GM12878 (cell line): ENCODE data around the gene GPC6. TPM values are rescaled to one million over a fixed set of nuclear protein-coding genes. Genes with fewer than 3 reads are reported as not detected.

ENCODE experiments used
- ATAC-seq: fragments of 200-7000 bp; cut with Tn5 transposase; 3 replicates; pipeline ENCODE4 v1.9.1; 2020; ENCODE audit warnings: mild to moderate bottlenecking, moderate library complexity
- BruUV-seq: library from RNA; stranded (reverse); fragments of 400-500 nt; replicated peaks from 2 replicates; lab custom pipeline; 2021; lab: Mats Ljungman, UMichigan
- CTCF ChIA-PET: fragments of 300-600 bp; sonication (Branson Sonifier 250); formaldehyde crosslinking; extraction: SDS; loops from one replicate; lab custom pipeline; 2021; ENCODE audit warnings: inconsistent platforms; lab: Yijun Ruan, JAX
- POLR2A ChIA-PET: fragments of 350-600 bp; formaldehyde crosslinking; extraction: SDS; loops from one replicate; lab custom pipeline; 2021; ENCODE audit warnings: inconsistent platforms; lab: Charles Lee
- RAD21 ChIA-PET: fragments of 300-600 bp; sonication (Branson Sonifier 250); formaldehyde crosslinking; loops from one replicate; lab custom pipeline; 2023; ENCODE audit warnings: antibody characterized with exemption; ENCODE audit not compliant: unreplicated experiment; lab: Charles Lee
- SMC1A ChIA-PET: fragments of 300-600 bp; sonication (Branson Sonifier 250); formaldehyde crosslinking; loops from one replicate; lab custom pipeline; 2023; ENCODE audit not compliant: unreplicated experiment, uncharacterized antibody; lab: Charles Lee
- DNase-seq: peaks from one replicate; pipeline ENCODE4 v3.0.0-alpha.2; 2011; ENCODE audit warnings: low read depth, low spot score
- FAIRE-seq: peaks from 3 replicates; lab custom pipeline; 2011; peaks lifted over from hg19 to GRCh38; lab: Jason Lieb, UNC
- H2AFZ ChIP-seq: 2 replicates; pipeline ENCODE4 v1.6.0; 2011; ENCODE audit warnings: low read depth, low read length, control low read depth; ENCODE audit not compliant: control insufficient read depth
- H3K27ac ChIP-seq: 2 replicates; pipeline ENCODE4 v1.5.1; 2011; ENCODE audit warnings: control low read depth; ENCODE audit not compliant: control insufficient read depth, insufficient read depth
- H3K27me3 ChIP-seq, 2 experiments: replicated peaks in 1 of 2; 2 replicates each; pipeline versions ENCODE4 v1.6.0 to v1.6.1; 2011; ENCODE audit warnings: low read length in 1 of 2; ENCODE audit not compliant: control insufficient read depth in 2 of 2, insufficient read depth in 2 of 2
- H3K36me3 ChIP-seq, 2 experiments: 2 replicates each; pipeline ENCODE4 v1.5.1; 2011; ENCODE audit warnings: low read length in 1 of 2; ENCODE audit not compliant: control insufficient read depth in 2 of 2, insufficient read depth in 2 of 2
- H3K4me1 ChIP-seq: 2 replicates; pipeline ENCODE4 v1.6.1; 2011; ENCODE audit warnings: mild to moderate bottlenecking, low read length, moderate library complexity, mixed read lengths; ENCODE audit not compliant: control insufficient read depth, insufficient read depth
- H3K4me2 ChIP-seq: 2 replicates; pipeline ENCODE4 v1.6.0; 2011; ENCODE audit warnings: control low read depth; ENCODE audit not compliant: control insufficient read depth, insufficient read depth
- H3K4me3 ChIP-seq: fragments of 200-600 bp; sonication (generic); 2 replicates; pipeline ENCODE4 v1.5.1; 2016
- H3K79me2 ChIP-seq: 2 replicates; pipeline ENCODE4 v1.6.0; 2011; ENCODE audit warnings: low read length; ENCODE audit not compliant: control insufficient read depth, insufficient read depth
- H3K9ac ChIP-seq: 2 replicates; pipeline ENCODE4 v1.8.0; 2011; ENCODE audit warnings: low read length, control low read depth, mixed read lengths; ENCODE audit not compliant: control insufficient read depth, insufficient read depth
- H3K9me3 ChIP-seq: replicated peaks from 3 replicates; pipeline ENCODE4 v1.5.1; 2011; ENCODE audit warnings: mild to moderate bottlenecking, low read length; ENCODE audit not compliant: control insufficient read depth, insufficient read depth
- H4K20me1 ChIP-seq: 2 replicates; pipeline ENCODE4 v1.6.0; 2011; ENCODE audit not compliant: control insufficient read depth, insufficient read depth
- FOXK2 ChIP-seq: fragments of 450-650 bp; IDR thresholded peaks from 2 replicates; pipeline ENCODE4 v1.6.1; 2017; ENCODE audit warnings: mild to moderate bottlenecking, moderate library complexity
- MXI1 ChIP-seq: fragments of 150-350 bp; IDR thresholded peaks from 2 replicates; pipeline ENCODE4 v1.6.1; 2011; ENCODE audit warnings: low read depth, mild to moderate bottlenecking, inconsistent platforms, low read length, improper control_type of control experiment
- PAX8 ChIP-seq: fragments of 450-650 bp; IDR thresholded peaks from 2 replicates; pipeline ENCODE4 v1.6.1; 2017; ENCODE audit warnings: mild to moderate bottlenecking, moderate library complexity
- RAD51 ChIP-seq: fragments of 450-650 bp; IDR thresholded peaks from 2 replicates; pipeline ENCODE4 v1.6.1; 2016; ENCODE audit warnings: moderate library complexity, mild to moderate bottlenecking, inconsistent platforms
- RBBP5 ChIP-seq: fragments of 200-600 bp; sonication (generic); conservative IDR thresholded peaks from 2 replicates; pipeline ENCODE4 v1.6.1; 2016
- SMARCA5 ChIP-seq: fragments of 450-650 bp; IDR thresholded peaks from 2 replicates; pipeline ENCODE4 v1.6.1; 2017; ENCODE audit warnings: mild to moderate bottlenecking
- ZSCAN29 ChIP-seq: fragments of 450-650 bp; IDR thresholded peaks from 2 replicates; pipeline ENCODE4 v1.6.1; 2017; ENCODE audit warnings: mild to moderate bottlenecking, moderate library complexity
- WGBS: methylation state at CpG from one replicate; pipeline ENCODE4 v1.1.6; 2016; ENCODE audit warnings: low lambda C conversion rate; ENCODE audit not compliant: insufficient replicate concordance, insufficient coverage; ENCODE audit errors: missing lambda C conversion rate; 5-methylcytosine and 5-hydroxymethylcytosine counted together
- in situ Hi-C: fragments of 300-500 bp; cut with MboI; formaldehyde crosslinking; loops from 9 replicates; pipeline ENCODE4 v1.14.3; 2018; ENCODE audit warnings: mixed read lengths
- intact Hi-C: fragments of 100-400 bp; cut with micrococcal nuclease; formaldehyde crosslinking; loops from one replicate; pipeline ENCODE4 v1.14.2; 2022; ENCODE audit not compliant: unreplicated experiment
- polyA plus RNA-seq, 11 experiments: library from polyadenylated mRNA; depleted of rRNA in 4 of 11; unstranded in 6 of 11; stranded (reverse) in 5 of 11; fragments of >200 nt; fragmentation: Nextera tagmentation in 4 of 11; fragmentation: Illumina TruSeq in 1 of 11; extraction: Ambion mirVana in 4 of 11; extraction: Trizol in 1 of 11; gene quantifications; 1 replicate in 1 of 11; 2 replicates in 10 of 11; pipeline versions ENCODE4 v1.2.1 to v1.2.3, GENCODE V29; 2011 to 2016; ENCODE audit warnings: inconsistent platforms in 2 of 11, missing spikeins in 2 of 11, low read depth in 1 of 11
- total RNA-seq, 4 experiments: library from RNA; depleted of rRNA in 3 of 4; stranded (reverse); fragments of >200 nt in 3 of 4; fragmentation: Illumina TruSeq in 1 of 4; extraction: Trizol in 1 of 4; gene quantifications; 2 replicates each; pipeline versions ENCODE4 v1.2.1 to v1.2.3, GENCODE V29; 2013 to 2021
- TF ChIP-seq, protein P1 (sequence below): IDR thresholded peaks from 2 replicates; pipeline ENCODE4 v1.6.1; 2011; ENCODE audit warnings: borderline replicate concordance, low read depth, mild to moderate bottlenecking, moderate library complexity, mixed read lengths, low read length; ENCODE audit not compliant: insufficient read depth; ENCODE audit errors: extremely low read length

The GPC6 gene
- total and polyA plus RNA-seq, 10 of the 15 experiments (the other 5 are each of a cell fraction or from before 2014, with no cell fraction given), result 0.03 to 0.04 (median 0.03) TPM; not detected in 7

DNA sequence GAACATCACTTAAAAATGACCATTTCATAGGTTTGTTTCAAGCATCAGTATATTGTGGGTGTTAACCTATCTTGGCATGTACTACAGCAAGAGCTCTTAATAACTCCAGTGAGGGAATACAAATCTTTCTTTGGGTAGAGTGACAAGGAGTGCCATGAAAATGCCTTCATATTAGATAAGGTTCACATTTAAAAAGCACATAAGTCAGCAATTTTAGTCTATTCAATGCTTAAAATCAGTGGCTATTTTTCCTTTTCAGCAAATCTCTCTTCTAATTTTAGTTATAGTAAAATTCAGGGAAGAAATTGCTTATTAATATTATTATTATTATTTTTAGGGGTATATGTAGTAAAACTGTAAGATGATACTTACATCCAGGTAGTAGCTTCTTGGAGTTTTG, 291.1 kb downstream of the GPC6 start (continued):
- TF ChIP-seq, protein P1, sequence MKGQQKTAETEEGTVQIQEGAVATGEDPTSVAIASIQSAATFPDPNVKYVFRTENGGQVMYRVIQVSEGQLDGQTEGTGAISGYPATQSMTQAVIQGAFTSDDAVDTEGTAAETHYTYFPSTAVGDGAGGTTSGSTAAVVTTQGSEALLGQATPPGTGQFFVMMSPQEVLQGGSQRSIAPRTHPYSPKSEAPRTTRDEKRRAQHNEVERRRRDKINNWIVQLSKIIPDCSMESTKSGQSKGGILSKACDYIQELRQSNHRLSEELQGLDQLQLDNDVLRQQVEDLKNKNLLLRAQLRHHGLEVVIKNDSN, result no peak
- TF ChIP-seq FOXK2 (no peak), RAD51 (no peak)

DNA sequence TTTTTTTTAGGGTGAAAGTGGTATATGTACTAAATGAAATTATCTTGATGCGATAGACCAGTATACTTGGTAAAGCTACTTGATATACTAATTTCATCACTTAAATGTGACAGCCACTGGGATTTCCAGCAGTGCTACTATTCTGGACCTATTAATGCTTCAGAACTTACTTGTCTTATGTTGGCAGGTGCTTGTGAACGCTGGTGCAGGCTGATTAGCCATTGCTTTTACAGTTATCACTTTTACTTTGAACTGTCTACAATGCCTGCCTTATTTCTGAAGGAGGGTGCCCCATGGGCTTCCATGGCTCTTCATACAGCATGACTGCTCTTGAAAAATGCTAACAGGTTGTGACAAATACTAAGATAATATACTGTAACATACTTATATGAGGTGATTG, 294.7 kb downstream of the GPC6 start:
- WGBS, result 50% methylated on average over 2 of the region's 2 CpGs
- H2AFZ ChIP-seq, result no peak overlapping the region
- TF ChIP-seq RBBP5 (no peak), PAX8 (no peak), ZSCAN29 (no peak)
- TF ChIP-seq, all 136 proteins: peak for 0
- Histone ChIP-seq H3K4me3 (no peak overlapping the region), H3K9me3 (no peaks in the 10 kb centered on the region), H3K27ac (no peak overlapping the region), H3K27me3 (no peaks in the 10 kb centered on the region), H3K9ac (no peak overlapping the region), H3K4me2 (no peak overlapping the region), H4K20me1 (no peaks in the 10 kb centered on the region), H3K79me2 (no peaks in the 10 kb centered on the region), H3K36me3 (no peaks in the 10 kb centered on the region), H3K4me1 (no peaks in the 10 kb centered on the region)
- no peak for ATAC-seq
- POLR2A ChIA-PET, result no interaction called here
- CTCF ChIA-PET, result no interaction called here
- no peak for DNase-seq
- intact Hi-C loops, result no loop called here
- RAD21 ChIA-PET, result no interaction called here
- BruUV-seq, result no TSS peak
- no peak for FAIRE-seq
- SMC1A ChIA-PET, result no interaction called here
- in situ Hi-C loops, result no loop called here

DNA sequence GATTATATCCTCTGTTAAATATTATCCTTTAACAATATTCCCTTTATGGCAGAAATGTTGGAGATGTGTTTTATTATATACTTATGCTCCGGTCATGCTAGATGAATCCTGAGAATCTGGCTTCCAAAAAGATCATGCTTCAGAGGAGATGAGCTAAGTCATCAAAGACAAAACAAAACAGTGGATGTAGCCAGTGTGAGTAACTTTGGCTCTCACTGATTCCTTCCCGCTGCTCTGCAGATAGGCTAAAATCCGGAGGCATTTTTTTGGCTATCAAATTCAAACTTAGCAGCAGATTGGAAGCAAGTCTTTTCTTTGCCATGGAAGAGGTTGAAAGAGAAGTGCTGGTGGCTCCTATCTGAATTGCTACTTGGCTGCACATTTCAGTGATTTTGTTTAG, 295.9 kb downstream of the GPC6 start:
- ATAC-seq (no peak), FAIRE-seq (no peak), DNase-seq (no peak)
- in situ Hi-C loops, result no loop called here
- SMC1A ChIA-PET, result interaction anchor here (0.8 kb wide), 1 partner anchor 14 kb away, joined by 3 read pairs; no protein-coding TSS in a partner anchor
- no peak for TF ChIP-seq MXI1
- no peak for TF ChIP-seq SMARCA5
- RAD21 ChIA-PET, result no interaction called here
- Histone ChIP-seq H3K27me3 (no peaks in the 10 kb centered on the region), H4K20me1 (no peaks in the 10 kb centered on the region), H3K9me3 (no peaks in the 10 kb centered on the region), H3K4me2 (no peak overlapping the region), H3K4me1 (no peaks in the 10 kb centered on the region), H3K27ac (no peak overlapping the region), H3K36me3 (no peaks in the 10 kb centered on the region), H2AFZ (no peak overlapping the region), H3K79me2 (no peaks in the 10 kb centered on the region), H3K9ac (no peak overlapping the region), H3K4me3 (no peak overlapping the region)
- POLR2A ChIA-PET, result no interaction called here
- 36% methylated on average over 3 of the region's 3 CpGs for WGBS
- intact Hi-C loops, result no loop called here
- CTCF ChIA-PET, result no interaction called here
- no TSS peak for BruUV-seq
